SK-N-MC (cell line): ENCODE data around the gene LRCH1.

ENCODE experiments used
- EZH2 ChIP-seq: fragments of 200-600 bp; sonication (generic); IDR thresholded peaks from one replicate; pipeline ENCODE4 v1.6.1; 2017; ENCODE audit warnings: antibody characterized with exemption
- POLR2AphosphoS5 ChIP-seq: IDR thresholded peaks from 2 replicates; pipeline ENCODE4 v1.6.1; 2012; ENCODE audit warnings: mild to moderate bottlenecking, low read depth, low read length, borderline replicate concordance

DNA sequence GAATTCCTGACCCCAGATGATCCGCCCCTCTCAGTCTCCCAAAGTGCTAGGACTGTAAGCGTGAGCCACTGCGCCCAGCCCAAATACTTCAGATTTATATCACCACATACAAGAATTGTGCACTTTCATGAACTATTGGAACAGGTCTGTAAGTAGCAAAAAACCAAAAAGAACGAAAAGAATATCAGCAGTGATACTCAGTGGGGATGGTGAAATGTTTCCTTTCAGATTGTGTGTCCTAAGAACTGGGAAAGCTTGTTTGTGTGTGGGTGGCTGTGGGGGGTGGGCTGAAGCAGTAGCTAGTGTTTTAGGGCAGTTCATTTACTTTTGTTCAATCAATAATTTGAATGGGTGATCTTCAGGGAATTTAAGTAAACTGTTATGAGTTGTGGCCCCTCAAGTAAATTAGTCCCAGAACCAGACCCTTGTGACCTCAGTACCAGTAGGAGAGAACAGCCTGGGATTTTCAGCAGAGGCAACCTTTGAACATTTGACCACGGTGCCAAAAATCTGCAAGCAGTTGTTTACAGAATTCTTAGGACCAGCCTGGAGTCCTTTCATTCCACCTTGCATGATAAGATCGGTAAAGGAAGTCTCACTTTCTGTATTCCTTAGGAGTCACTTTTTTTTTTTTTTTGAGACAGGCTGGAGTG is 106.6 kb downstream of the LRCH1 start:
- no peak for TF ChIP-seq POLR2AphosphoS5
- no peak for TF ChIP-seq EZH2
